Measurements from ENCODE around the gene PPP2R2C. TPM values are rescaled to one million over a fixed set of nuclear protein-coding genes. Genes with fewer than 3 reads are reported as not detected.
A peak's percentile ranks its signal among the peaks of the same experiment; 100 is the strongest.

PPP2R2C gene
- total and polyA plus RNA-seq, 10 of the 15 experiments (the other 5 are each of a cell fraction or from before 2014, with no cell fraction given) = 0.13 to 0.15 TPM; not detected in 8

GRCh38 chr4:6388713-6389112 is 83.7 kb downstream of the PPP2R2C start:
- intact Hi-C loops (cut with micrococcal nuclease; ENCODE audit: unreplicated experiment) (no loop called here), in situ Hi-C loops (cut with MboI) (no loop called here)
- H2AFZ ChIP-seq (ENCODE audit: control insufficient read depth, low read depth, low read length) = no peak overlapping the region
- ChIA-PET RAD21 (ENCODE audit: unreplicated experiment) (no interaction called here), SMC1A (ENCODE audit: uncharacterized antibody, unreplicated experiment) (no interaction called here), POLR2A (no interaction called here), CTCF (interaction anchor here (1.5 kb wide), 1 partner anchor 155 kb away, joined by 3 read pairs; no protein-coding TSS in a partner anchor)
- no peaks in the 10 kb centered on the region for H3K36me3 ChIP-seq (ENCODE audit: control insufficient read depth in 2 of 2, insufficient read depth in 2 of 2, low read length in 1 of 2)
- peak in 1 of 3 experiments; percentile 3; a peak in 1 of 6 replicates for TF ChIP-seq CTCF (IDR thresholded peaks at IDR 0.05 in 2 of 3, conservative IDR thresholded peaks at IDR 0.05 in 1 of 3; ENCODE audit: control insufficient read depth in 2 of 3, extremely low read depth in 1 of 3, insufficient read depth in 1 of 3, low read depth in 3 of 3, low read length in 3 of 3)
- TF ChIP-seq CBFB (IDR thresholded peaks at IDR 0.05; ENCODE audit: low read depth) = no peak
- TF ChIP-seq JUND (IDR thresholded peaks at IDR 0.05; ENCODE audit: low read depth, low read length) = no peak
- no peak for TF ChIP-seq POLR2A (IDR thresholded peaks at IDR 0.05; ENCODE audit: low read depth, low read length)
- H3K9ac ChIP-seq (ENCODE audit: control insufficient read depth, insufficient read depth, low read length) = no peak overlapping the region
- H3K4me1 ChIP-seq (ENCODE audit: control insufficient read depth, insufficient read depth, low read length) = no peaks in the 10 kb centered on the region
- no peaks in the 10 kb centered on the region for H3K9me3 ChIP-seq (replicated peaks; ENCODE audit: control insufficient read depth, insufficient read depth, low read length)
- no peak overlapping the region for H3K4me3 ChIP-seq
- no TSS peak for BruUV-seq (replicated peaks)
- H3K27me3 ChIP-seq (replicated peaks in 1 of 2; ENCODE audit: control insufficient read depth in 2 of 2, insufficient read depth in 2 of 2, low read length in 1 of 2) = peaks cover 0 to 3% of the 10 kb centered on the region in 2 experiments; a peak in 2 of 4 replicates
- no peaks in the 10 kb centered on the region; the same call in 1 of the 2 replicates for H4K20me1 ChIP-seq (ENCODE audit: control insufficient read depth, insufficient read depth)
- no peak overlapping the region for H3K27ac ChIP-seq (ENCODE audit: control insufficient read depth, insufficient read depth)
- FAIRE-seq = no peak
- ATAC-seq = no peak
- no peak for DNase-seq (ENCODE audit: low read depth, low spot score)
- 12% methylated on average over 9 of the region's 9 CpGs for WGBS (ENCODE audit: insufficient coverage, insufficient replicate concordance, low lambda C conversion rate, missing lambda C conversion rate)
- no peaks in the 10 kb centered on the region for H3K79me2 ChIP-seq (ENCODE audit: control insufficient read depth, insufficient read depth, low read length)
- H3K4me2 ChIP-seq (ENCODE audit: control insufficient read depth, insufficient read depth) = no peak overlapping the region

- Histone ChIP-seq H4K20me1 (ENCODE audit: control insufficient read depth, insufficient read depth) (peaks cover 3% of the 10 kb centered on the region; the same call in 1 of the 2 replicates), H3K9ac (ENCODE audit: control insufficient read depth, insufficient read depth, low read length) (no peak overlapping the region), H3K27me3 (replicated peaks in 1 of 2; ENCODE audit: control insufficient read depth in 2 of 2, insufficient read depth in 2 of 2, low read length in 1 of 2) (peaks cover 0 to 3% of the 10 kb centered on the region in 2 experiments; a peak in 3 of 4 replicates), H3K9me3 (replicated peaks; ENCODE audit: control insufficient read depth, insufficient read depth, low read length) (no peaks in the 10 kb centered on the region), H3K4me1 (ENCODE audit: control insufficient read depth, insufficient read depth, low read length) (no peaks in the 10 kb centered on the region), H3K79me2 (ENCODE audit: control insufficient read depth, insufficient read depth, low read length) (no peaks in the 10 kb centered on the region), H3K36me3 (ENCODE audit: control insufficient read depth in 2 of 2, insufficient read depth in 2 of 2, low read length in 1 of 2) (no peaks in the 10 kb centered on the region), H3K27ac (ENCODE audit: control insufficient read depth, insufficient read depth) (no peak overlapping the region), H3K4me3 (no peak overlapping the region), H2AFZ (ENCODE audit: control insufficient read depth, low read depth, low read length) (no peak overlapping the region), H3K4me2 (ENCODE audit: control insufficient read depth, insufficient read depth) (no peak overlapping the region)
- in situ Hi-C loops (cut with MboI) (no loop called here), intact Hi-C loops (cut with micrococcal nuclease; ENCODE audit: unreplicated experiment) (no loop called here)
- ATAC-seq (no peak), DNase-seq (ENCODE audit: low read depth, low spot score) (no peak), FAIRE-seq (no peak)
- ChIA-PET SMC1A (ENCODE audit: uncharacterized antibody, unreplicated experiment) (no interaction called here), RAD21 (ENCODE audit: unreplicated experiment) (no interaction called here), POLR2A (no interaction called here), CTCF (interaction anchor here (1.5 kb wide), 1 partner anchor 155 kb away, joined by 3 read pairs; no protein-coding TSS in a partner anchor)
- 25% methylated on average over 5 of the region's 5 CpGs for WGBS (ENCODE audit: insufficient coverage, insufficient replicate concordance, low lambda C conversion rate, missing lambda C conversion rate)
- BruUV-seq (replicated peaks) = no TSS peak
- TF ChIP-seq TARDBP (IDR thresholded peaks at IDR 0.05; ENCODE audit: borderline replicate concordance) = no peak
- TF ChIP-seq SRF (IDR thresholded peaks at IDR 0.05; ENCODE audit: low read depth in 2 of 2, low read length in 2 of 2) = no peak
- TF ChIP-seq ELK1 (IDR thresholded peaks at IDR 0.05; ENCODE audit: low read depth, low read length) = no peak
- TF ChIP-seq BCLAF1 (IDR thresholded peaks at IDR 0.05) = no peak
- no peak for TF ChIP-seq BMI1 (IDR thresholded peaks at IDR 0.05; ENCODE audit: borderline replicate concordance)
- TF ChIP-seq TBL1XR1 (IDR thresholded peaks at IDR 0.05; ENCODE audit: low read depth, low read length) = no peak
- no peak for TF ChIP-seq POLR2A (IDR thresholded peaks at IDR 0.05; ENCODE audit: low read depth, low read length)
These were observed 84.5 kb downstream of the PPP2R2C start for GRCh38 chr4:6387946-6388345.

All from GM12878 (cell line).